AG04449 (cell line): Measurements from ENCODE around the gene IQGAP2.

Experiments used
- CTCF ChIA-PET: fragments of 350-600 bp; formaldehyde crosslinking; extraction: SDS; loops from one replicate; lab custom pipeline; 2021; ENCODE audit warnings: antibody characterized with exemption; lab: Yijun Ruan, JAX
- POLR2A ChIA-PET: fragments of 400-600, 350-600 bp; formaldehyde crosslinking; extraction: SDS; loops from one replicate; lab custom pipeline; 2020; ENCODE audit warnings: antibody characterized with exemption, inconsistent platforms; lab: Yijun Ruan, JAX
- DNase-seq: peaks from one replicate; pipeline ENCODE4 v3.0.0-alpha.2; 2010; ENCODE audit warnings: low read depth, low spot score
- H3K4me3 ChIP-seq: 2 replicates; pipeline ENCODE4 v1.5.1; 2011; ENCODE audit warnings: low read depth, mild to moderate bottlenecking, control low read depth, low read length
- TF ChIP-seq, protein P1 (sequence below): IDR thresholded peaks from one replicate; pipeline ENCODE4 v1.5.1; 2011; ENCODE audit warnings: mild to moderate bottlenecking, moderate library complexity, low read length, control low read depth, inconsistent platforms; ENCODE audit not compliant: insufficient read depth; ENCODE audit errors: missing control alignments

IQGAP2 gene

DNA sequence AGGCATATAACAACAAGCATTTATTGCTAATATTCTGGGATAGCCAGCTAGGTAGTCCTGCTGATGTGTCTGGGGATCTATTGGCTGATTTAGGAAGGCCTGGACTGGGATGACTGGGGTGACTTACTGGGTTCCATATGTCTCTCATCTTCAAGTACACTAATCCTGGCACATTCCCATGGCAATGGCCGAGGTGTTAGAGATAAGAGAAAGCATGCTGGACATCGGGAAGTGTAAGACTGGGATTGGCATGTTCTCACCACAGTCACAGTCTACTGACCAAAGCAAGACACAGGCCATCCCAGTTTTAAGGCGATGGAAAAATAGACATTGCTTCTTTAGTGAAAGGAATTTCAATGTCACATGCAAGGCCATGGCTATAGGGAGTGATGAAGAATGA, 342.6 kb downstream of the IQGAP2 start:
- H3K4me3 ChIP-seq, result no peak overlapping the region
- TF ChIP-seq, protein P1, sequence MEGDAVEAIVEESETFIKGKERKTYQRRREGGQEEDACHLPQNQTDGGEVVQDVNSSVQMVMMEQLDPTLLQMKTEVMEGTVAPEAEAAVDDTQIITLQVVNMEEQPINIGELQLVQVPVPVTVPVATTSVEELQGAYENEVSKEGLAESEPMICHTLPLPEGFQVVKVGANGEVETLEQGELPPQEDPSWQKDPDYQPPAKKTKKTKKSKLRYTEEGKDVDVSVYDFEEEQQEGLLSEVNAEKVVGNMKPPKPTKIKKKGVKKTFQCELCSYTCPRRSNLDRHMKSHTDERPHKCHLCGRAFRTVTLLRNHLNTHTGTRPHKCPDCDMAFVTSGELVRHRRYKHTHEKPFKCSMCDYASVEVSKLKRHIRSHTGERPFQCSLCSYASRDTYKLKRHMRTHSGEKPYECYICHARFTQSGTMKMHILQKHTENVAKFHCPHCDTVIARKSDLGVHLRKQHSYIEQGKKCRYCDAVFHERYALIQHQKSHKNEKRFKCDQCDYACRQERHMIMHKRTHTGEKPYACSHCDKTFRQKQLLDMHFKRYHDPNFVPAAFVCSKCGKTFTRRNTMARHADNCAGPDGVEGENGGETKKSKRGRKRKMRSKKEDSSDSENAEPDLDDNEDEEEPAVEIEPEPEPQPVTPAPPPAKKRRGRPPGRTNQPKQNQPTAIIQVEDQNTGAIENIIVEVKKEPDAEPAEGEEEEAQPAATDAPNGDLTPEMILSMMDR, result no peak
- DNase-seq, result no peak
- CTCF ChIA-PET, result interaction anchor here (1.6 to 2.6 kb wide), 2 partner anchors 29 to 144 kb away, joined by 3 to 15 read pairs; no protein-coding TSS in a partner anchor
- POLR2A ChIA-PET, result no interaction called here

DNA sequence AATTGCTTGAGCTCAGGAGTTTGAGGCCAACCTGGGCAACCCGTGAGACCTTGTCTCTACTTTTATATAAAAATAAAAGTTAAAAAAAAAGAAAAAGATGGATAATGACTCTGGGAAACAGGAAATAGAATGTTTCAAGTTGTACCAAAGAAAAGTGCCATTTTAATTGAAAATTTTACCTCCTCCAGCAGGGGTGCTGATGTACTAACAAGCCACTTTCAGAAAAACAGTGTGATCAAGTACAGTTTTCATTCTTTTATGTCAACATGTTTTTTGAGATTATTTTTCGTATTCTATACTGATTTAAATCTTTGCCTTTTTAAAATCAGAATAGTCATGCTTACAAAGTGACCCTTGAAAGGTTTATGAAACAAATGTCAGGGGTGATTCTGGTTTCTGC, 343.6 kb downstream of the IQGAP2 start:
- POLR2A ChIA-PET, result no interaction called here
- TF ChIP-seq, protein P1, result no peak
- CTCF ChIA-PET, result interaction anchor here (1.5 kb wide), 1 partner anchor 28 kb away, joined by 4 read pairs; no protein-coding TSS in a partner anchor
- DNase-seq, result no peak
- no peak overlapping the region for H3K4me3 ChIP-seq

DNA sequence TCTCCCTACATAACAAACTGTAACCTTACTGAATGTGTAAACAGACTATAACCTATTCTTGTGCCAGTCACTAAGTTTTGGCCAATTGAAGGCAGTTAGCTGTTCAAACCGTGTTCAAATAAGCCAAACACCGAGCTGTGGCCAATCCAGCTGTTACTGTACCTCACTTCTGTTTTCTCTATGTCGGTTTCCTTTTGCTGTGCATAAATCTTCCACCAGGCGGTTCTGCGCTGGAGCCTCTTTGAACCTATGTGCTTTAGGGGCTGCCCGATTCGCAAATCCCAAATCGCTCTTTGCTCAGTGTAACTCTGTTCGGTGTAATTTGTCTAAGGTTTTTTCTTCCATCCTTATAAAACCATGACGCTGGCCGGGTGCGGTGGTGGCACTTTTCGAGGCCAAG, 344.6 kb downstream of the IQGAP2 start:
- CTCF ChIA-PET, result interaction anchor here (1.5 kb wide), 1 partner anchor 27 kb away, joined by 4 read pairs; no protein-coding TSS in a partner anchor
- H3K4me3 ChIP-seq, result no peak overlapping the region
- DNase-seq, result no peak
- POLR2A ChIA-PET, result no interaction called here
- TF ChIP-seq, protein P1, result no peak

DNA sequence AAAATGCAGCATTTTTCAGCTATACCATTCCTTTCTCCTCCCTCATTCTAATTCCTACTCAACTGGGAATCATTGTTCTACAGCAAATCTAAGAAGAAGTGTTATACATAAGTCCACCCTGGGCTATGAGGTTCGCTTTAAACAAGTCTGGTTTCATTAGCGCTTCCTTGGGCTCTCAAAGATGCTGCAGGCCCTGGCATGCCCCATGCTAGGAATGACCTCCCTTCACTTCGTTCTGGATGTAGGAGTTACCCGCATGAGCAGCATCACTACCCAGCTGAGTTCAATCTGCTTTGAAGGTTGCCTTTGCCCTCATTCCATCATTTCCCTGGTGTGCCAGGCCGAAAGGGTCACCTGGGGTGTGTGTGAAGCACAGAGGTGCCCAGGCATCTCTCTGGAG, 348.2 kb downstream of the IQGAP2 start:
- POLR2A ChIA-PET, result no interaction called here

DNA sequence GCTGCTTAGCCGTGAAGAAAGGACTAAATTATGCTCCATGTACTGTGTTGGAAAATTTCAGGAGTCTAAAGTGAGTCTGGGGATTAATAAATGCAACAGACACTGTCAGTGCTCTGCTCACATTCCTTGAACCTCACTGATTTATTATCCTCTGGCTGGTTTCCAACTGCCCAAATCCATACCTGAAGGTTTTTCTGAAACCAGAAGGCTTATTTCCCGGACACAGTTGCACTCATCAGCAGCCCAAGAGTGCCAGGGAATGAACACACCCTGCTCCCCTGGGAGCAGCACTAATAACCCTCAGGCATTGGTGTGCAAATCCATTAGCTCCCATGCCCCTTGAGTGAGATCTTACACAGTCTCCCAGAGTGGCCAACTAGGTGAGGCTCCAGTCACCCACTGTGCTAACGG, 351.6 kb downstream of the IQGAP2 start:
- DNase-seq, result no peak
- ChIA-PET CTCF (interaction anchor here (1.1 to 5.1 kb wide), 2 partner anchors 21 to 153 kb away, joined by 3 to 35 read pairs; no protein-coding TSS in a partner anchor), POLR2A (no interaction called here)
- H3K4me3 ChIP-seq, result no peak overlapping the region
- TF ChIP-seq, protein P1, result no peak

More for the DNA sequence above, 348.2 kb downstream of the IQGAP2 start:
- TF ChIP-seq, protein P1, result no peak
- no peak for DNase-seq
- no peak overlapping the region for H3K4me3 ChIP-seq
- CTCF ChIA-PET, result interaction anchor here (2.6 kb wide), 1 partner anchor 23 kb away, joined by 10 read pairs; no protein-coding TSS in a partner anchor

DNA sequence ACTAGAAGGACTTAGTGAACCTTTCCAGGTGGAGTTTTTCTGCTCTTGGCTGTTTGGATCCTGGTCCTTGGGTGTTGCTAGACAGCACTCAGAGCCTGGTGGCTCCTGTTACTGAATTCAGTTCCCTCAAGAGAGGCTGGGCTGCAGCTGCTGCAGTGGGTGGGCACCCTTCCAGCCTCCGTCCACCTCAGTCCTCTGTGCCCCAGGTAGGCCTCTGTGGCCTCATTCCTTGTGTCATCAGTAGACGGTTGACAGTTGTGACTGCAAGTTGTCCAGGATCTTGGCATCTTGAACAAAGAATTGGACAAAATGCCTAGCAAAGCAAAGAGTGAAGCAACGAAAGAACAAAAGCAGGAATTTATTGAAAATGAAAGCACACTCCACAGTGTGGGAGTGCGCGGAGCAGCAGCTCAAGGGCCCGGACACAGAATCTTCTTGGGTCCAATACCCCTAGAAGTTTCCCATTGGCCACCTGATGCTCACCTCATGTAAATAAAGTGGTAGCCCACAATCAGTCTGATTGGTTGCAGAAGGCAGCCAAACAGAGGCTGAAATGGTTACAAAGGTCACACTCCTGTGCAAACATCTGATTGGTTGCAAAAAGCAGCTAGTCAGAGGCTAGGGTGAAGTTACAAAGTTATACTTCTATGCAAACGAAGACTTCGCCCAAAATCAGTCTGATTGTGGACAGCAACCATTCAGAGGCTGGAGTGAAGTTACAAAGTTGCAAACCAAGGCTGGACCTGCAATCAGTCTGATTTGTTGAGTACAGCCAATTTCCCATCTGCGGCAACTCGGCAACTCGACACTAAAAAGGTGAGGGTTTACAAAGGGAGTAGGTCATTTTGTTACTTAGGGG, 352.9 kb downstream of the IQGAP2 start:
- TF ChIP-seq, protein P1, result no peak
- ChIA-PET POLR2A (interaction anchor here (0.6 kb wide), 1 partner anchor 1704 kb away, joined by 3 read pairs; the partner anchor contains the start of gene GCNT4), CTCF (interaction anchor here (1.9 to 5.1 kb wide), 2 partner anchors 19 to 157 kb away, joined by 4 to 35 read pairs; no protein-coding TSS in a partner anchor)
- H3K4me3 ChIP-seq, result no peak overlapping the region
- no peak for DNase-seq
